Amygdala (tissue), 56 donors: ENCODE measurements around the gene PDPN.
A peak's percentile ranks its signal among the peaks of the same experiment; 100 is the strongest.

Source experiments
- DNase-seq, 56 donors: peaks; one replicate each; lab custom pipeline; 2025; lab: John Stamatoyannopoulos, UW

The PDPN gene

DNA sequence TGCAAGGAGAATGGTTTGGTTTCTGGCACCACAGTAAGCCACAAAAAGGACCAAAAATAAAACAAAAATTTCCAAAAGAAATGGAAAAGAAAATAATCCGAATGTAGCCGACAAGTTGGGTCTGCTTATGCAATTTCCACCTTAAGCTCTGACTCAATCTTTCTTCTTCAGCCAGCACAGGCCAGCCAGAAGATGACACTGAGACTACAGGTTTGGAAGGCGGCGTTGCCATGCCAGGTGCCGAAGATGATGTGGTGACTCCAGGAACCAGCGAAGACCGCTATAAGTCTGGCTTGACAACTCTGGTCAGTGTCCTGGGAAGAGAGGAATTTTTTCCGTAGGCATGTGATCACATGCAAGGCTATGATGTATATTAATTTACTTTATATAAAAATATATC is 23.4 kb downstream of the PDPN start:
- no peak for DNase-seq

- DNase-seq, result no peak
Measured at GRCh38 chr1:13616234-13616633, 32.6 kb downstream of the PDPN start.

- DNase-seq, result no peak
Measured at GRCh38 chr1:13617108-13617507, 33.5 kb downstream of the PDPN start.

GRCh38 chr1:13617773-13618172 is 34.1 kb downstream of the PDPN start:
- DNase-seq, result no peak

DNA sequence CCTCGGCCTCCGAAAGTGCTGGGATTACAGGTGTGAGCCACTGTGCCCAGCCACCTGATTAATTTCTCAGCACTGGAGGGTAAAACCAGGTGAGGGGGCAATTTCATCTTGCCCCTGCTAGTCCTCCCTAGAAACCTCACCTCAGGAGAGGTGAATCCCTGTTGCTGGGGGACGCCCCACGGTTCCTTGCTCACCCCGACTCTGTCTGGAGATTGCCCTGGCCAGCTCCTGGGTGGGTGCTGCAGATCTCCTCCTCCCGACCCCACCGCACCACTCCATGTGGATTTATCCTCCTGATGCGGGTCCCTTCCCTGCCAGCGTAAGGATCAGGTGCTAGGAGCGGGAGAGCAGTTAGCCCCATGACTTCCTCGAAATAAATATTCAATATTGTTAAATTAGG is 34.9 kb downstream of the PDPN start:
- no peak for DNase-seq

- no peak for DNase-seq
Measured at GRCh38 chr1:13619909-13620308, 36.3 kb downstream of the PDPN start.

DNA sequence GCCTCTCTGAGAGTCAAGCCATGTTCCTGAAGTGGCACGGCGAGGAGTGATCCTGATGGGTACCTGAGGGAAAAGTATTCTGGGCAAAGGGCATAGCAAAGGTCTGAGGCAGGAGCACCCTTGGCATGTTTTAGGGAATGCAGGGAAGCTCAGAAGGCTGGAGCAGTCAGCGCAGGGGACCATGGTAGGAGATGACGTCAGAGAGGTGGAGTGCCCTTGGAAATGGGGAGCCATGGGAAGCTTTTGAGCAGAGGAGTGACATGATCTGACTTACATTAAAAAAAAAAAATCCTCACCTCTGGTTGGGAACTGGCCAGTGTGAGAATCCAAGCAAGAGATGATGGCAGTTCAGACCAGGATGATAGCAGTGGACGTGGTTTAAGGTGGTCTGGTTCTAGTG is 37.2 kb downstream of the PDPN start:
- no peak for DNase-seq

DNA sequence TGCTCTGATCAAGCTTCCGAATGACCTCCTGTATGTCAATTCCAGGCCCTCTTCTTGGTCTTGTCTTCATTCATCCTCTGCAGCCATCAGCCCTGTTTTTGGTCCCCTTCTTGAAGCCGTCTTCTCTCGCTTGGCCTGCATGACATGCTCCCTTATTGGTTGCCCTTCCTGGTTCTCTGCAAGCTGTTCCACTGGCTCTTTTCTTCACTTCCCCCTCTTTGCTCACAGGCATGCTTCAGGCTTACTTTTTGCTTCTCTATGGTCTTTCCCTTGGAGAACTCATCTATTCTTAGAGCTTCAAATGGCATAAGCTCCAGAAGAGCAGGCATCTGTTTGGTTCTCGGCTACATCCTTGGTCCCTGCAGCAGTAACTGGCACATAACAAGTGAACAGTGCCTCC is 38.8 kb downstream of the PDPN start:
- peak in 3 of 56 donors; percentile 14 to 23 (median 22) for DNase-seq

GRCh38 chr1:13623021-13623637 is 39.5 kb downstream of the PDPN start:
- DNase-seq, result no peak

GRCh38 chr1:13624526-13624925 is 40.9 kb downstream of the PDPN start:
- DNase-seq, result no peak

DNA sequence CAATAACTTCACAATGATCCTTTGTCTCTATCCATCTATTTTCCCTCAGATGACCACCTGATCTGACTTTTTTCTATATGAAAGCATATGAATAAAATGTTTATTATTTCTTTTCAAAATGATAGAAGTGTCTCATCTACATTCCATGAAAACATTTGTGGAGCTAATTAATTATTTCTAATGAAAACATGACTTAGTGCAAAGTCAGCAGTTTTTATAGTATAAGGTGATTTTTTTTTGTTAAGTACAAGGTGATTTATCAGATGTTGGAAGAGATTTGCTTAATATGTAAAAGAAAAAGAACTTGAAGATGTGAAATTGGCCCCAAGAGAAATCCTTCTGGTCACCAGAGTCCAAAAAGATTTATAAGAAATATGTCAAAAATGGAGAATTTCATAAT is 43.5 kb downstream of the PDPN start:
- DNase-seq, result no peak

DNA sequence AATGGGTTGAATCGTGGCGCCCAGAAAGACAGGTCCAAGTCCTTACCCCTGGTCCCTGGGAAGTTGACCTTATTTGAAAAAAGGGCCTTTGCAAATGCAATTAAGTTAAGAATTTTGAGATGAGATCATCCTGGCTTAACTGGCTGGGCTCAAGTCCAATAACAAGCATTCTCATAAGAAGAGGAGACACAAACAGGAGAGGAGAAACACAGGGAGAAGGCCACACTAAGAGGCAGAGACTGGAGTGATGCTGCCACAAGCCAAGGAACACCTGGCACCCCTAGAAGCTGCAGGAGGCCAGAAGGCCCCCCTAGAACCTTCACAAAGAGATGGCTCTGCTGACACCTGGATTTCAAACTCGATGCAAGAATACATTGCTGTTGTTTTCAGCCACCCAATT is 44.6 kb downstream of the PDPN start:
- no peak for DNase-seq

GRCh38 chr1:13628711-13629110 is 45.1 kb downstream of the PDPN start:
- DNase-seq, result no peak

GRCh38 chr1:13642306-13643004 is 58.8 kb downstream of the PDPN start:
- peak in 8 of 56 donors; percentile 1 to 55 (median 10) for DNase-seq

DNA sequence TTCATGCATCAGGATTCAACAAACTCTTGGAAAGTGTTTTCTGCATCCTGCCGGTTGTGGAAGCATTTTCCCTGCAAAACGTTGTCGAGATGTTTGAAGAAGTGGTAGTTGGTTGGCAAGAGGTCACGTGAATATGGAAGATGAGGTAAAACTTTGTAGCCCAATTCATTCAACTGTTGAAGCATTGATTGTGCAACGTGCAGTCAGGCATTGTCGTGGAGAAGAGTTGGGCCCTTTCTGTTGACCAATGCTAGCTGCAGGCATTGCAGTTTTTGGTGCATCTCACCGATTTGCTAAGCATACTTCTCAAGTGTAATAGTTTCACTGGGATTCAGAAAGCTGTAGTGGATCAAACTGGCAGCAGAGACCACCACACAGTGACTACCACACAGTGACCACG is 59.4 kb downstream of the PDPN start:
- DNase-seq, result no peak

- DNase-seq, result no peak
Measured at GRCh38 chr1:13646521-13646920, 62.9 kb downstream of the PDPN start.

GRCh38 chr1:13651279-13651678 is 67.6 kb downstream of the PDPN start:
- DNase-seq, result no peak

GRCh38 chr1:13652238-13652637 is 68.6 kb downstream of the PDPN start:
- no peak for DNase-seq

GRCh38 chr1:13661539-13661938 is 77.9 kb downstream of the PDPN start:
- DNase-seq, result no peak

DNA sequence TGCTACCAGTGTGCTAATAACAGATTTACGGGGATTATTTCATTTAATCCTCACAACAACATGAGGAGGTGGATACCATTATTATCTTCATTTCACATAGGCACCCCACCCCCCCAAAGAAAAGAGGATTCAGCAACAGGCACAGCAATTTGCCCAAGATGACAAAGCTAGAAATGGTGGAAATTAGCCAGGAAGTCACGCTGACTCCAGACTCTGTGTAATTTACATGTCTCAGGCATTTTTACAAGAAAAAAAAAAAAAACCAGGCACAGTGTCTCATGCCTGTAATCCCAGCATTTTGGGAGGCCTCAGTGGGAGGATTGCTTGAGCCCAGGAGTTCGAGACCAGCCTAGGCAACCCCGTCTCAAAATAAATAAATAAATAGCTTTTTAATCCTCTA is 78.9 kb downstream of the PDPN start:
- no peak for DNase-seq

- DNase-seq, result no peak
Measured at GRCh38 chr1:13663969-13664368, 80.3 kb downstream of the PDPN start.

- no peak for DNase-seq
Measured at GRCh38 chr1:13664451-13664850, 80.8 kb downstream of the PDPN start.

GRCh38 chr1:13666317-13666716 is 82.7 kb downstream of the PDPN start:
- DNase-seq, result no peak
